GF-D8 (cell line): ENCODE data around the gene COX17.

Source experiments
- DNase-seq: peaks from one replicate; lab custom pipeline; 2025; lab: John Stamatoyannopoulos, UW

Gene COX17

GRCh38 chr3:119643528-119643927 lies 33.7 kb downstream of the COX17 start:
- no peak for DNase-seq

- DNase-seq: no peak
These were observed 34.3 kb downstream of the COX17 start for GRCh38 chr3:119642746-119643473.

GRCh38 chr3:119641416-119641815 lies 35.8 kb downstream of the COX17 start:
- no peak for DNase-seq

- DNase-seq: no peak
These were observed 37.5 kb downstream of the COX17 start for GRCh38 chr3:119639494-119640350.

GRCh38 chr3:119637679-119638477 lies 39.3 kb downstream of the COX17 start:
- DNase-seq: peak; percentile 67

- no peak for DNase-seq
These were observed 40.2 kb downstream of the COX17 start for GRCh38 chr3:119636891-119637611.

GRCh38 chr3:119636249-119636648 lies 41.0 kb downstream of the COX17 start:
- no peak for DNase-seq

- no peak for DNase-seq
These were observed 41.5 kb downstream of the COX17 start for GRCh38 chr3:119635719-119636118.

- DNase-seq: no peak
These were observed 44.4 kb downstream of the COX17 start for GRCh38 chr3:119632829-119633228.

GRCh38 chr3:119632216-119632615 lies 45.0 kb downstream of the COX17 start:
- DNase-seq: no peak

GRCh38 chr3:119631516-119631915 lies 45.7 kb downstream of the COX17 start:
- no peak for DNase-seq

GRCh38 chr3:119630880-119631329 lies 46.3 kb downstream of the COX17 start:
- DNase-seq: no peak

- DNase-seq: peak; percentile 16
These were observed 46.9 kb downstream of the COX17 start for GRCh38 chr3:119630128-119630879.

- no peak for DNase-seq
These were observed 48.3 kb downstream of the COX17 start for GRCh38 chr3:119628816-119629445.

GRCh38 chr3:119628390-119628789 lies 48.8 kb downstream of the COX17 start:
- DNase-seq: no peak

- DNase-seq: no peak
These were observed 49.7 kb downstream of the COX17 start for GRCh38 chr3:119627461-119627860.

- DNase-seq: no peak
These were observed 51.0 kb downstream of the COX17 start for GRCh38 chr3:119626196-119626595.

- no peak for DNase-seq
These were observed 51.6 kb downstream of the COX17 start for GRCh38 chr3:119625451-119626153.

- DNase-seq: no peak
These were observed 53.0 kb downstream of the COX17 start for GRCh38 chr3:119624002-119624720.
